Left kidney (tissue), 2 donors: ENCODE data around the gene TMEM240. TPM values are rescaled to one million over a fixed set of nuclear protein-coding genes. Genes with fewer than 3 reads are reported as not detected.
"Not testable (repeated sequence)": the region's sequence is repeated elsewhere in the genome, so short reads cannot be mapped to it uniquely, and the experiment has no call there.

Experiments used
- DNase-seq: peaks from one replicate; pipeline ENCODE4 v3.0.0-alpha.2; 2013
- polyA plus RNA-seq: library from polyadenylated mRNA; unstranded; fragments of 120-200 nt; gene quantifications from one replicate; pipeline ENCODE4 v1.2.1, GENCODE V29; 2013; ENCODE audit not compliant: insufficient read length

The TMEM240 gene
- polyA plus RNA-seq, 1 donor: 3.7 TPM

GRCh38 chr1:1494311-1494710 is 46.1 kb downstream of the TMEM240 start:
- not testable (repeated sequence) for DNase-seq

GRCh38 chr1:1491601-1492000 is 48.8 kb downstream of the TMEM240 start:
- no peak for DNase-seq

- no peak for DNase-seq
Measured at GRCh38 chr1:1490633-1491230, 49.7 kb downstream of the TMEM240 start.

- no peak for DNase-seq
Measured at GRCh38 chr1:1489861-1490260, 50.6 kb downstream of the TMEM240 start.

- DNase-seq: no peak
Measured at GRCh38 chr1:1489231-1489630, 51.2 kb downstream of the TMEM240 start.

- DNase-seq: no peak
Measured at GRCh38 chr1:1487701-1488100, 52.7 kb downstream of the TMEM240 start.

GRCh38 chr1:1485755-1486317 is 54.6 kb downstream of the TMEM240 start:
- DNase-seq: not testable (repeated sequence)

- DNase-seq: not testable (repeated sequence)
Measured at GRCh38 chr1:1484976-1485750, 55.3 kb downstream of the TMEM240 start.

Other genes with a start within 250 kb of the TMEM240 start
- gene ACAP3, start 232.7 kb downstream of the TMEM240 start, polyA plus RNA-seq: 25.2 TPM
- gene PUSL1, start 232.0 kb downstream of the TMEM240 start, polyA plus RNA-seq: 6.9 TPM
- gene INTS11, start 216.0 kb downstream of the TMEM240 start, polyA plus RNA-seq: 119 TPM
- gene CPTP, start 215.8 kb downstream of the TMEM240 start, polyA plus RNA-seq: 10.8 TPM
- 0.37 TPM for gene TAS1R3, start 209.3 kb downstream of the TMEM240 start, polyA plus RNA-seq
- gene DVL1, start 191.2 kb downstream of the TMEM240 start, polyA plus RNA-seq: 22.0 TPM
- gene MXRA8, start 182.1 kb downstream of the TMEM240 start, polyA plus RNA-seq: 147 TPM
- 50.6 TPM for gene AURKAIP1, start 165.4 kb downstream of the TMEM240 start, polyA plus RNA-seq
- gene CCNL2, start 141.3 kb downstream of the TMEM240 start, polyA plus RNA-seq: 353 TPM
- 111 TPM for gene MRPL20, start 133.3 kb downstream of the TMEM240 start, polyA plus RNA-seq
- gene ANKRD65, start 119.3 kb downstream of the TMEM240 start, polyA plus RNA-seq: 8.5 TPM
- gene VWA1, start 104.9 kb downstream of the TMEM240 start, polyA plus RNA-seq: 36.0 TPM
- gene ATAD3C, start 90.9 kb downstream of the TMEM240 start, polyA plus RNA-seq: 1.7 TPM
- gene ATAD3B, start 68.9 kb downstream of the TMEM240 start, polyA plus RNA-seq: 19.5 TPM
- 21.5 TPM for gene ATAD3A, start 28.5 kb downstream of the TMEM240 start, polyA plus RNA-seq
- gene SSU72, start 34.2 kb upstream of the TMEM240 start, polyA plus RNA-seq: 82.2 TPM
- 2.4 TPM for gene FNDC10, start 59.5 kb upstream of the TMEM240 start, polyA plus RNA-seq
- 34.7 TPM for gene MIB2, start 74.9 kb upstream of the TMEM240 start, polyA plus RNA-seq
- gene MMP23B, start 91.5 kb upstream of the TMEM240 start, polyA plus RNA-seq: 14.9 TPM
- 44.5 TPM for gene CDK11B, start 118.4 kb upstream of the TMEM240 start, polyA plus RNA-seq
- gene SLC35E2B, start 152.2 kb upstream of the TMEM240 start, polyA plus RNA-seq: 87.3 TPM
- 33.9 TPM for gene CDK11A, start 183.7 kb upstream of the TMEM240 start, polyA plus RNA-seq
- 44.3 TPM for gene NADK, start 237.8 kb upstream of the TMEM240 start, polyA plus RNA-seq